ENCODE results near the gene ACSL4.
"Not testable (repeated sequence)": the region's sequence is repeated elsewhere in the genome, so short reads cannot be mapped to it uniquely, and the experiment has no call there.

Gene ACSL4

GRCh38 chrX:109672239-109672638, 60.8 kb downstream of the ACSL4 start:
- no peak for DNase-seq (ENCODE audit: low read depth in 3 of 3, low spot score in 1 of 3)

- DNase-seq (ENCODE audit: low read depth in 3 of 3, low spot score in 1 of 3): not testable (repeated sequence)
Observed at GRCh38 chrX:109671170-109671569, 61.9 kb downstream of the ACSL4 start.

- no peak for DNase-seq (ENCODE audit: low read depth in 3 of 3, low spot score in 1 of 3)
Observed at GRCh38 chrX:109667986-109668385, 65.1 kb downstream of the ACSL4 start.

GRCh38 chrX:109660435-109661143, 72.5 kb downstream of the ACSL4 start:
- no peak for DNase-seq (ENCODE audit: low read depth in 3 of 3, low spot score in 1 of 3)

GRCh38 chrX:109658391-109658790, 74.7 kb downstream of the ACSL4 start:
- DNase-seq (ENCODE audit: low read depth in 3 of 3, low spot score in 1 of 3): no peak

GRCh38 chrX:109657364-109657763, 75.7 kb downstream of the ACSL4 start:
- not testable (repeated sequence) for DNase-seq (ENCODE audit: low read depth in 3 of 3, low spot score in 1 of 3)

GRCh38 chrX:109656774-109657173, 76.3 kb downstream of the ACSL4 start:
- no peak for DNase-seq (ENCODE audit: low read depth in 3 of 3, low spot score in 1 of 3)

- DNase-seq (ENCODE audit: low read depth in 3 of 3, low spot score in 1 of 3): no peak
Observed at GRCh38 chrX:109655502-109656201, 77.4 kb downstream of the ACSL4 start.

- no peak for DNase-seq (ENCODE audit: low read depth in 3 of 3, low spot score in 1 of 3)
Observed at GRCh38 chrX:109654516-109655109, 78.4 kb downstream of the ACSL4 start.

GRCh38 chrX:109644671-109645070, 88.4 kb downstream of the ACSL4 start:
- not testable (repeated sequence) for DNase-seq (ENCODE audit: low read depth in 3 of 3, low spot score in 1 of 3)

GRCh38 chrX:109643687-109644086, 89.4 kb downstream of the ACSL4 start:
- DNase-seq (ENCODE audit: low read depth in 3 of 3, low spot score in 1 of 3): no peak

- DNase-seq (ENCODE audit: low read depth in 3 of 3, low spot score in 1 of 3): no peak
Observed at GRCh38 chrX:109638158-109638557, 94.9 kb downstream of the ACSL4 start.

GRCh38 chrX:109637477-109637876, 95.6 kb downstream of the ACSL4 start:
- DNase-seq (ENCODE audit: low read depth in 3 of 3, low spot score in 1 of 3): not testable (repeated sequence)

- DNase-seq (ENCODE audit: low read depth in 3 of 3, low spot score in 1 of 3): no peak
Observed at GRCh38 chrX:109635146-109635545, 97.9 kb downstream of the ACSL4 start.

GRCh38 chrX:109632906-109633504, 100.1 kb downstream of the ACSL4 start:
- no peak for DNase-seq (ENCODE audit: low read depth in 3 of 3, low spot score in 1 of 3)

GRCh38 chrX:109629310-109629709, 103.7 kb downstream of the ACSL4 start:
- DNase-seq (ENCODE audit: low read depth in 3 of 3, low spot score in 1 of 3): no peak

- DNase-seq (ENCODE audit: low read depth in 3 of 3, low spot score in 1 of 3): no peak
Observed at GRCh38 chrX:109626637-109627036, 106.4 kb downstream of the ACSL4 start.

GRCh38 chrX:109624641-109625616, 108.1 kb downstream of the ACSL4 start, which contains the start of gene KCNE5:
TSS of gene KCNE5 (minus strand) at chrX:109625172. CDS start at chrX:109625020, 152 bp downstream.
- no peak for DNase-seq (ENCODE audit: low read depth in 3 of 3, low spot score in 1 of 3)

- DNase-seq (ENCODE audit: low read depth in 3 of 3, low spot score in 1 of 3): no peak
Observed at GRCh38 chrX:109623997-109624396, 109.1 kb downstream of the ACSL4 start.

GRCh38 chrX:109622270-109622669, 110.8 kb downstream of the ACSL4 start:
- no peak for DNase-seq (ENCODE audit: low read depth in 3 of 3, low spot score in 1 of 3)

- no peak for DNase-seq (ENCODE audit: low read depth in 3 of 3, low spot score in 1 of 3)
Observed at GRCh38 chrX:109619771-109620170, 113.3 kb downstream of the ACSL4 start.

Measured in stimulated activated CD4-positive, alpha-beta T cell treated with anti-CD3 and anti-CD28 coated beads, TNF-alpha, amount 100 ng/mL, for 1 hour (primary cell).